ENCODE data around the gene GSTO1.

DNA sequence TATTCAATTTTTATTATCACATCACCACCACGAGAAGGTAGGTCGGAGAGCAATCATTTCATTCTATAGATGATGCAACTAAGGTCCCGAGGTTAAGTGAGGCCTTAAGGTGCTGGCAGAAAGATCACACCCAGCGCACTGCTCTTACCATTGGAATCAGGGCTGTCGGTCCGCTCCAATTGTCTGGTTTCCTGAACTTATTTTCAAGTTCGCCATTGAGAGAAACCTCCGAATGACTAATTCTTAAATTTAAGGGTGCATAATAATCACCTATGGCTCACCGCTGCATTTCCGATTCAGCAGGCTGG lies 13.7 kb downstream of the GSTO1 start:
- TF ChIP-seq POLR2A (IDR thresholded peaks at IDR 0.05) = no peak
- TF ChIP-seq, protein P1, sequence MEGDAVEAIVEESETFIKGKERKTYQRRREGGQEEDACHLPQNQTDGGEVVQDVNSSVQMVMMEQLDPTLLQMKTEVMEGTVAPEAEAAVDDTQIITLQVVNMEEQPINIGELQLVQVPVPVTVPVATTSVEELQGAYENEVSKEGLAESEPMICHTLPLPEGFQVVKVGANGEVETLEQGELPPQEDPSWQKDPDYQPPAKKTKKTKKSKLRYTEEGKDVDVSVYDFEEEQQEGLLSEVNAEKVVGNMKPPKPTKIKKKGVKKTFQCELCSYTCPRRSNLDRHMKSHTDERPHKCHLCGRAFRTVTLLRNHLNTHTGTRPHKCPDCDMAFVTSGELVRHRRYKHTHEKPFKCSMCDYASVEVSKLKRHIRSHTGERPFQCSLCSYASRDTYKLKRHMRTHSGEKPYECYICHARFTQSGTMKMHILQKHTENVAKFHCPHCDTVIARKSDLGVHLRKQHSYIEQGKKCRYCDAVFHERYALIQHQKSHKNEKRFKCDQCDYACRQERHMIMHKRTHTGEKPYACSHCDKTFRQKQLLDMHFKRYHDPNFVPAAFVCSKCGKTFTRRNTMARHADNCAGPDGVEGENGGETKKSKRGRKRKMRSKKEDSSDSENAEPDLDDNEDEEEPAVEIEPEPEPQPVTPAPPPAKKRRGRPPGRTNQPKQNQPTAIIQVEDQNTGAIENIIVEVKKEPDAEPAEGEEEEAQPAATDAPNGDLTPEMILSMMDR (IDR thresholded peaks at IDR 0.05) = no peak

Data from esophagus squamous epithelium (tissue), 4 donors.